MM.1S (cell line): ENCODE measurements around the gene CISD3.

ENCODE experiments used
- DNase-seq: peaks from one replicate; pipeline ENCODE4 v3.0.0-alpha.2; 2015
- H2AFZ ChIP-seq: fragments of 300-600 bp; sonication (generic); 2 replicates; pipeline ENCODE4 v1.6.0; 2016; ENCODE audit warnings: antibody characterized with exemption, low read length
- H3F3A ChIP-seq: fragments of 300-600 bp; sonication (generic); 2 replicates; pipeline ENCODE4 v1.6.1; 2016; ENCODE audit warnings: mild to moderate bottlenecking, antibody characterized with exemption, low read length, moderate library complexity, mixed read lengths; ENCODE audit not compliant: insufficient read depth
- H3K27ac ChIP-seq: fragments of 300-600 bp; sonication (generic); 2 replicates; pipeline ENCODE4 v1.5.1; 2016; ENCODE audit warnings: mild to moderate bottlenecking, low read length
- H3K27me3 ChIP-seq: fragments of 300-600 bp; sonication (generic); replicated peaks from 2 replicates; pipeline ENCODE4 v1.6.0; 2016; ENCODE audit warnings: low read length; ENCODE audit not compliant: insufficient read depth
- H3K36me3 ChIP-seq: fragments of 300-600 bp; sonication (generic); replicated peaks from 2 replicates; pipeline ENCODE4 v1.6.1; 2016; ENCODE audit warnings: mild to moderate bottlenecking, low read length, mixed read lengths; ENCODE audit not compliant: insufficient read depth
- H3K4me1 ChIP-seq: fragments of 300-600 bp; sonication (generic); 2 replicates; pipeline ENCODE4 v1.6.1; 2016; ENCODE audit warnings: low read length, mixed read lengths
- H3K4me2 ChIP-seq: fragments of 300-600 bp; sonication (generic); 2 replicates; pipeline ENCODE4 v1.6.0; 2016; ENCODE audit warnings: low read depth, low read length
- H3K4me3 ChIP-seq: fragments of 300-600 bp; sonication (generic); 2 replicates; pipeline ENCODE4 v1.5.1; 2016; ENCODE audit warnings: low read length, mixed read lengths
- H3K79me2 ChIP-seq: fragments of 300-600 bp; sonication (generic); 2 replicates; pipeline ENCODE4 v1.6.1; 2016; ENCODE audit warnings: mixed run types, low read length, mixed read lengths
- H3K9ac ChIP-seq: fragments of 300-600 bp; sonication (generic); 2 replicates; pipeline ENCODE4 v1.6.1; 2016; ENCODE audit warnings: low read length, mixed read lengths
- H3K9me2 ChIP-seq: fragments of 300-600 bp; sonication (generic); replicated peaks from 2 replicates; pipeline ENCODE4 v1.6.1; 2016; ENCODE audit warnings: mild to moderate bottlenecking, low read length, mixed read lengths; ENCODE audit not compliant: insufficient read depth
- H3K9me3 ChIP-seq: fragments of 300-600 bp; sonication (generic); replicated peaks from 2 replicates; pipeline ENCODE4 v1.6.1; 2016; ENCODE audit warnings: mild to moderate bottlenecking, low read length, mixed read lengths; ENCODE audit not compliant: insufficient read depth
- H4K20me1 ChIP-seq: fragments of 300-600 bp; sonication (generic); 2 replicates; pipeline ENCODE4 v1.6.1; 2016; ENCODE audit warnings: mild to moderate bottlenecking, low read length, moderate library complexity, mixed read lengths; ENCODE audit not compliant: insufficient read depth
- EZH2 ChIP-seq: fragments of 300-600 bp; sonication (generic); optimal IDR thresholded peaks from 2 replicates; pipeline ENCODE3; 2017; ENCODE audit warnings: low read depth, mild to moderate bottlenecking, antibody characterized with exemption, low read length, mixed read lengths
- EZH2phosphoT487 ChIP-seq: fragments of 300-600 bp; sonication (generic); IDR thresholded peaks from 2 replicates; pipeline ENCODE4 v1.6.1; 2018; ENCODE audit warnings: antibody characterized with exemption, low read length
- TF ChIP-seq, protein P1 (sequence below): fragments of 300-600 bp; sonication (generic); IDR thresholded peaks from 2 replicates; pipeline ENCODE4 v1.5.1; 2016; ENCODE audit warnings: antibody characterized with exemption, low read length, mixed read lengths

The CISD3 gene

DNA sequence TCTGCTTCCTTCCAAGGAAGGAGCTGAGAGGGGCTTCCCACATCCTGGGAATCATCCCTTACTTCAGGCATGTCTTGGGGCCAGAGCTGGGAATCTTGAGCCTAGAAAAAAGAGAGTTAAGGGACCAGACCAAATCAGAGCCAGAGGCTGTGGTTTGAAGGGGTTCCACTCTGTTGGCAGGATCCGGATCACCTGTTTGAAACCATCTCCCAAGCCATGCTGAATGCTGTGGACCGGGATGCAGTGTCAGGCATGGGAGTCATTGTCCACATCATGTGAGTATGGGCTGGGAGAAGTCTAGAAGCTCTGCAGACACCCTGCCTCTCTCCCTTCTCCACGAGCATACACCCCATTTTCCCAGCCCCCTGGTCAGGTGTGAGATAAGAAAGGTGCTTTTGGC is 32.1 kb downstream of the CISD3 start:
- H3K9ac ChIP-seq, result no peak overlapping the region
- no peaks in the 10 kb centered on the region for H3K4me1 ChIP-seq
- H3K27me3 ChIP-seq, result no peaks in the 10 kb centered on the region
- no peaks in the 10 kb centered on the region for H3K9me2 ChIP-seq
- H3K27ac ChIP-seq, result no peak overlapping the region
- no peak overlapping the region for H2AFZ ChIP-seq
- H3K36me3 ChIP-seq, result peaks cover 4% of the 10 kb centered on the region; the same call in 1 of the 2 replicates
- H3K79me2 ChIP-seq, result peaks cover 13% of the 10 kb centered on the region
- H4K20me1 ChIP-seq, result no peaks in the 10 kb centered on the region
- TF ChIP-seq EZH2phosphoT487, result no peak
- TF ChIP-seq EZH2, result no peak
- TF ChIP-seq, protein P1, sequence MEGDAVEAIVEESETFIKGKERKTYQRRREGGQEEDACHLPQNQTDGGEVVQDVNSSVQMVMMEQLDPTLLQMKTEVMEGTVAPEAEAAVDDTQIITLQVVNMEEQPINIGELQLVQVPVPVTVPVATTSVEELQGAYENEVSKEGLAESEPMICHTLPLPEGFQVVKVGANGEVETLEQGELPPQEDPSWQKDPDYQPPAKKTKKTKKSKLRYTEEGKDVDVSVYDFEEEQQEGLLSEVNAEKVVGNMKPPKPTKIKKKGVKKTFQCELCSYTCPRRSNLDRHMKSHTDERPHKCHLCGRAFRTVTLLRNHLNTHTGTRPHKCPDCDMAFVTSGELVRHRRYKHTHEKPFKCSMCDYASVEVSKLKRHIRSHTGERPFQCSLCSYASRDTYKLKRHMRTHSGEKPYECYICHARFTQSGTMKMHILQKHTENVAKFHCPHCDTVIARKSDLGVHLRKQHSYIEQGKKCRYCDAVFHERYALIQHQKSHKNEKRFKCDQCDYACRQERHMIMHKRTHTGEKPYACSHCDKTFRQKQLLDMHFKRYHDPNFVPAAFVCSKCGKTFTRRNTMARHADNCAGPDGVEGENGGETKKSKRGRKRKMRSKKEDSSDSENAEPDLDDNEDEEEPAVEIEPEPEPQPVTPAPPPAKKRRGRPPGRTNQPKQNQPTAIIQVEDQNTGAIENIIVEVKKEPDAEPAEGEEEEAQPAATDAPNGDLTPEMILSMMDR, result no peak
- no peaks in the 10 kb centered on the region for H3K9me3 ChIP-seq
- H3F3A ChIP-seq, result peaks cover 4% of the 10 kb centered on the region; the same call in 1 of the 2 replicates
- no peak overlapping the region for H3K4me3 ChIP-seq
- no peak overlapping the region for H3K4me2 ChIP-seq
- no peak for DNase-seq

- Histone ChIP-seq H3K9ac (no peak overlapping the region), H3K36me3 (no peaks in the 10 kb centered on the region; the same call in 1 of the 2 replicates), H4K20me1 (no peaks in the 10 kb centered on the region), H3K9me3 (no peaks in the 10 kb centered on the region), H3K27ac (no peak overlapping the region), H3F3A (peaks cover 4% of the 10 kb centered on the region; the same call in 1 of the 2 replicates), H3K9me2 (no peaks in the 10 kb centered on the region), H3K4me3 (no peak overlapping the region), H3K27me3 (no peaks in the 10 kb centered on the region), H3K4me2 (no peak overlapping the region), H3K4me1 (no peaks in the 10 kb centered on the region), H2AFZ (no peak overlapping the region), H3K79me2 (no peaks in the 10 kb centered on the region)
- no peak for DNase-seq
- TF ChIP-seq, protein P1, result no peak
- TF ChIP-seq EZH2phosphoT487 (no peak), EZH2 (no peak)
Observed at GRCh38 chr17:38766341-38766740, 36.2 kb downstream of the CISD3 start.

- Histone ChIP-seq H3K9me3 (no peaks in the 10 kb centered on the region), H3K4me1 (no peaks in the 10 kb centered on the region), H3F3A (no peaks in the 10 kb centered on the region; the same call in 1 of the 2 replicates), H3K79me2 (no peaks in the 10 kb centered on the region), H3K4me3 (no peak overlapping the region), H3K4me2 (no peak overlapping the region), H3K9ac (no peak overlapping the region), H3K9me2 (no peaks in the 10 kb centered on the region), H4K20me1 (no peaks in the 10 kb centered on the region), H2AFZ (no peak overlapping the region), H3K27me3 (no peaks in the 10 kb centered on the region), H3K27ac (no peak overlapping the region), H3K36me3 (no peaks in the 10 kb centered on the region)
- DNase-seq, result no peak
- no peak for TF ChIP-seq EZH2
- TF ChIP-seq, protein P1, result no peak
- TF ChIP-seq EZH2phosphoT487, result no peak
Observed at GRCh38 chr17:38768417-38768816, 38.3 kb downstream of the CISD3 start.
